CD4-positive, alpha-beta T cell treated with Interleukin-21 for 1 hour (primary cell): Measurements from ENCODE around the gene VDR.
A peak's percentile ranks its signal among the peaks of the same experiment; 100 is the strongest.
"Not testable (repeated sequence)": the region's sequence is repeated elsewhere in the genome, so short reads cannot be mapped to it uniquely, and the experiment has no call there.

Source experiments
- DNase-seq: peaks from one replicate; pipeline ENCODE4 v3.0.0-alpha.2; 2020

Gene VDR

DNA sequence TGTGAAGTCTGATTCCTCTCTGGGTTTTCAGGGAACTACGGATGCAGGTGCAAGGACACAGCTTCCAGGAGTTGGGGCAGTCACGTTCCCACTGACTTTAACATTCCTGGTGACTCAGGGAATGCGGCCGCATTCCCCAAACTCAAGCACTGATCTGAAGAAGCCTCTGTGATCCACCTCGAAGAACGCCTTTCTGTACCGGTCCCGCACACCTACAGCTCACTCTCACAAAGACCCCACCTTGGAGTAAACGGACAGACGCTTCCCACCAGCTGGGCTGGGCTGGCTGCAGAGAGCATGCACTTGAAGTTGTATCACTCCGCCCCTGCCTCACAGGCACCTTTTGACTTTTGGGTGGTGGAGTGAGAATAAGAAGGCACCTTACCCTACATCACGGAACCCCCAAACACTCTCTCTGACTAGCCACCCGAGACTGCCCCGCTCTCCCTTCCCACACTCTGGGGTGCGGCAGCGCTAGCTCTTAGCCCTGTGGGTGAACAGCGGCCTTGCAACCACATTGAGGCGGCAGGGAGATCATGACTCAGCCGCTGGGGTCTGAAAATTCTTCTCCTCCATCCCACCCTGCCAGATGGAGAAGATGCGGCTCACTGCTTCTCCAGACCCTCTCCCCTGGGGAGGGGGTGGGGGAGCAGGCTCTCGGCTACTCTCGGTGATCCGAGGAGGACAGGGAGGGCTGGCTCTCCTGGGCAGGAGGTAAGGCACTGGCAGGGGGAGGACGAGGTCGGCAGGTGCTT lies 61.4 kb downstream of the VDR start:
- no peak for DNase-seq

DNA sequence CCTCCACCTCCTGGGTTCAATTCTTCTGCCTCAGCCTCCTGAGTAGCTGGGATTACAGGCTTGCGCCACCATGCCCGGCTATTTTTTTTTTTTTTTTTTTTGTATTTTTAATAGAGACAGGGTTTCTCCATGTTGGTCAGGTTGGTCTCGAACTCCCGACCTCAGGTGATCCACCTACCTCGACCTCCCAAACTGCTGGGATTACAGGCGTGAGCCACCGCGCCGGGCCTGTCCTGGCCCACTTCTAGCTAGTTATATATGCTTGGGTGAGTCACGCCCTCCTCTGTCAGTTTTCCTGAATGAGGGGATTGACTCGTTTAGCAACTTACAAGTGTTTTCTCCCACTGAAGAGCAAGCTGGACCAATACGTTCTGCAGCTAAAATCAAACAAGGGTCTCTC lies 62.3 kb downstream of the VDR start:
- not testable (repeated sequence) for DNase-seq

DNA sequence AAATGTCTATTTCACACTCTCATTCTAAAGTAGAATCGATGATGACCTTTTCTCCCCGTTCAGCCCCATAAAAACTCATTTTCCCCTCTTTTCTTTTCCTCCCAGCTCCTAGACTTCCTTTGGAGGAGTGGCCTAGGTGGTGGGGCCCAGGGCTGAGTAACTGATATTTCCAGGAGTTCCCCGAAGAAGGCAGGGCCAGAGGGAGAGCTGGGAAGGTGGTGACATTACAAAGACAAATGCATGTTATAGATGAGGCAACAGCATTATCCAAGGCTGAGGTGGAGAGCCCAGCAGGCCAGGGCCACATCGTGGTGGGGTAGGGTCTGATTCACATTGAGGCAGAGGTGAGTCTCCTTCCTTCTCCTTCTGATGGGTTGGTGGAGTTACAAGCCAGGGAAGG lies 62.9 kb downstream of the VDR start:
- DNase-seq, result no peak

DNA sequence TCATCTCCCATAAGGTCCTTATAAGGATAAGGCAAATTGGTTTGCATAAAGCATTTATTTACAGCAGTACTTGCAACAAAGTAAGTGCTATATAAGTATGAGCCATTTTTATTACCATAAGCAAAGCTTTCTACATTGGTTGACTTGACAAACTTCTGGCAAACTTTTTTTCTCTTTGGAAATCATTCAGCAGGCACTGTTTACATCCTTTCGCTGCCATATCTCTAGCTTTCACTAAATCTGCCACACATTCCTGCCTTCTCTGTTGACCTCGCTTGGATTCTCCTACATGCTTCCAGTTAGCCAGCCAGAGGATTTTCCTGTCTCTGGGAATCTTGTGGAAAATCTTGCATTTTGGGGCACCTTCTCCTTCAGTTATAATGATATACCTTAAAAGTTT lies 63.3 kb downstream of the VDR start:
- no peak for DNase-seq

DNA sequence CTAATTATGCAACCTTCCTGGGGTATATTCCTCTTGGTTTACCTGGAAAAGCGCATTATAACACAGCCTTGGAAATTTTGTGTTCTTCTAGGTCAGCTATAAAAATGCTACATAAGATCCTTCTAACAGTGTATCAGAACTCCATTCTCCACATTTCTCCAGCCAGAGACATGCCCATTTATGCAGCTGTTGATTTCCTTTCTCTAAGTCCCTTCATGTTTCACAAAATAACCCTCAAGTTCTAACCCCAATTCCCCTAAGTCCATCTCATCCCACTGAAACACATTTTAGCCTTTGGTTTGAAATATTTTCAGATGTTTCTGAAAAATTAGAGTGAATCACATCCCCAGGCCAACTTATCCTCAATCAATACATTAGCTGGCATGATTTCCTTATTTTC lies 64.2 kb downstream of the VDR start:
- DNase-seq, result no peak

DNA sequence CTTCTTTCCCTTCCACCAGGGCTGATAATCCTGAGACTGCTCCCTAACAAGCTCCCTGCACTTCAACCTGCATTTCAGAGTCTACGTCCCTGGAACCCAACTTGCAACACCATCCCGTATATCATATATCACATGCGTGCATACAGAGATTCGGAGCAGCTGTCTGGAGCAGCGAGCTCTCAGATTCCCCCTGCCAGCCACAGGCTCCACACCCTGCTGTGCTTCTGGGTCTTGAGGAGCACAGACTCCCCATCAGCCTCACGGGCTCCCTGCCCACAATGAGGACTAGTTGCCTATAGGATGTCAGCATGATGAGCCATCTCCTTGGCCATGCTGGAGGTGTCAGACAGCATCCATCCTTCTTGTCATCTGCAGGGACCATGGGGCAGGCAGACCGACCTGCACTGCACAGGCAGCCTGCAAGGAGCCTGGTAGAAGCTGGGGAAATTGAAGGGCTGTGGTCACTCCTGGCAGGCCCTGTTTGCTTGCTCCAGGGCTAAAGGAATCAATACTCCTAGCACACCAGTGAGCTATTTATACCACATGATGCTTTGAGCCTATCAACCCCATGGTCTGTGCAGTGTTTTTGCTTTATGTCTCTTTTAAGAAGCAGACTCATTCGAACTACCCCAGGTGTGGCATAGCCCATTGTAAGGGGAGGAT lies 65.4 kb downstream of the VDR start:
- DNase-seq, result no peak

DNA sequence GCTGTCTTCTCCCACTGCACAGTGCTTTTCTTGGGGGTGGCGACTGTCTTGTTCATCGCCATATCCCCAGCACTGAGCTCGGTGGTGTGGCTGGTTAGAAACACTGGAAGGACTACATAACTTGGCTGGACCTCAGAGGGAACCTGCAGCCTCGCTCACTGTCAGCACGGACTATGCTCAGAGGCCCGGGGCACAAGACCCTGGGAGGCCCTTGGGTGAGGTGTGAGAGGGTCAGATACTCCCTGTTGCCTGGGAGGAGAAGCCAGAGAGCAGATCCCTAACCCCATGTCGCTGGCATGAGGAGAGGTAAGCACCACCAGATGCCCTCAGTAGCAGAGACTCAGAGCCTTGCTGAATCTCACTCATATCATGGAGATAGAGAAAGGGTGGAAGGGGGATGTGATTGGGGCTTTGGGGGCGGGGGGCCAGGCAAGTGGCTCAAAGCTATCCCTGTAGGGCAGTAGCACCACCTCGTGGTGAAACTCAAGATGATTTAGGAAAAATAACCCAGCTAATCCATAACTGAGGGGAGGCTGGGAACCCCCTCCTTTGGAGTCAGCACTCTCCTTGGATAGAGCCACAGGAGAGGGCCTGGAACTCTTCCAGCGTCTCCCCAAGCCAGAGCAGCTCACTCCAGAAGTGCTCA lies 66.4 kb downstream of the VDR start:
- peak; percentile 51 for DNase-seq

DNA sequence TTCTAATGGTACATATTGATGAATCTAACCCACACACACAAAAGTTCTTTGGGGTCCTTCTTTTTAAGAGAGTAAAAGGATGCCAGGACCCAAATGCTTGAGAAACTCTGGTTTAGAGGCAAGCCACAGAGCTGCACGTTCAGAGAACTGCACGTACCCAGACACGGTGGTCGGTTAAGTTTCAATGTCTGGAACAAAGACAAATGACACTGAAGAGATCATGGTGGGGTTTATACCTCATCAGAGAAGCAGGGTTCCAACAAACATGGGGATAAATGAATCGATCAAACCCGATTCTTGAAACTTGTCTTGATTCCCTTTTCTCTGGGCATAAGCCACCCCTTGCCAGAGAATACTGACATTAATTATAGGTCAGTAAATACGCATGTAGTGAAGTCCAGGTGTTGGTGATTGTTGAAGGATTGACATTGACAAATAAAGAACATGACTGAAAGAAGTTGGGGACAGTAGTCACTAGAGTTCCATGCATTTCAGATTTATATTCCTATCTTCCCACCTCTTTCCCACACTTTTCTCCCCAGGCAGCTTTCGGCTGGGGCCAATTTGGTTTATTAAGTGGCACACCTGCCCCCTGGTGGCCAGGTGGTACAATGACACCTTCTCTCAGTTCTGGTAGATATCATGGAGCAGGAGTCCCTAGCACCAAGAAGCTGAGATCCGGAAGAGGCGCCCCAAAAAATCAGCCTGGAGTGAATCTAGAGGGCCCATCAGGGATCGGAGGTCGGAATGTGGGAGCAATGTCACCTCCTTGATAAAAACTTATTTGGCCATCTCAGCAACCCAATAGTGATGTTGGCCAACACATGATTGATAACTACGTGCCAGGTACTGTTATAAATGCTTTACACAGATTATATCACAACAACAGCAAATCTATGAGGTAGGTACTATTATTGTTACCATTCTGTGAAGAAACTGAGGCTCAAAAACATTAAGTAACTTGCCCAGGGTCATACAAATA lies 67.3 kb downstream of the VDR start:
- peak; percentile 73 for DNase-seq

DNA sequence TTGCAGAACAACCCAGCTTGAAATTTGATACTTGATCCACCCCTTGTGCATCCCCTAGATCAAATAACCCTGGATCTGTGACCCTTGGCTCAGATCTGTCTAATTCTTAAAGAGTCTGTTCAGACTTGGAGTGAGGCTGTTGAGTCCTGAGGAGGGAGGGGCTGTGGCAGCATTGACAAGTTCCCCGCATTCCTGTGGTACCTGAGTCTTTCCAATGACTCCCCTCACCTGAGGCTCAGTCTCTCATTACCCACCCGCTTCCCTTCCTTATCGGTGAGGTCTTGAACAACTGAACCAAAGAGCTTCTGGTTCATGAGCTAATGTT lies 69.0 kb downstream of the VDR start:
- no peak for DNase-seq

DNA sequence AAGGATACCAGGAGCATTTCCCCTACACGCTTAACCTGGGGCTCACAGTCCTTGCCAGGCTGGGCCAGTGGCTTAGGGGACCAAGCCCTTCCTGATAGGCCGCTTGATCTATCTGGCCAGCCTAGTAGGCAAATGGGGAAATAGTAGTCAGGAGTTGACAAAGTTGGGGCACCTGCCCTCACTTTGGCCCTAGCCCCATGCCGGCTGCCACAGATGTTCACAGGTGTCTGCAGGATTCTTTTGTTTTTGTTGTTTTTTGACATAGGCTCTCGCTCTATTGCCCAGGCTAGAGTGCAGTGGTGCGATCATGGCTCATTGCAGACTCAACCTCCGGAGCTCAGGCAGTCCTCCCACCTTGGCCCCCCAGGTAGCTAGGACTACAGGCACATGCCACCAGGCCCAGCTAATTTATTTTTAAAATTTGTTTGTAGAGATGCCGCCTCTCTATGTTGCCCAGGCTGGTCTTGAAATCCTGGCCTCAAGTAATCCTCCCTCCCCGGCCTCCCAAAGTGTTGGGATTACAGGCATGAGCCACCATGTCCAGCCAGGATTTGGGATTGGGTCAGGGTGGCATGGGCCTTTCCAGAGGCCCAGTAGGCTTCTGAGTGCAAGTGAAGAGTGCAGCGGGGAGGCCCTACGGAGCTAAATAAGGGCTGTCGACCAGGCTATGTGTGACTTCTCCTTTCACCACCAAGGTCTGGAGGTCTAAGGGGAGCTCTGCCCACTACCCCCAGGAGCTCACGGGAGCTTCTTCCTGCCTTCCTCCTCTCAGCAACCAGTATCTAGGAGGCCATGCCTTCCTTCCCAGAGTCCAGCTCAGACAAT lies 69.6 kb downstream of the VDR start:
- no peak for DNase-seq

DNA sequence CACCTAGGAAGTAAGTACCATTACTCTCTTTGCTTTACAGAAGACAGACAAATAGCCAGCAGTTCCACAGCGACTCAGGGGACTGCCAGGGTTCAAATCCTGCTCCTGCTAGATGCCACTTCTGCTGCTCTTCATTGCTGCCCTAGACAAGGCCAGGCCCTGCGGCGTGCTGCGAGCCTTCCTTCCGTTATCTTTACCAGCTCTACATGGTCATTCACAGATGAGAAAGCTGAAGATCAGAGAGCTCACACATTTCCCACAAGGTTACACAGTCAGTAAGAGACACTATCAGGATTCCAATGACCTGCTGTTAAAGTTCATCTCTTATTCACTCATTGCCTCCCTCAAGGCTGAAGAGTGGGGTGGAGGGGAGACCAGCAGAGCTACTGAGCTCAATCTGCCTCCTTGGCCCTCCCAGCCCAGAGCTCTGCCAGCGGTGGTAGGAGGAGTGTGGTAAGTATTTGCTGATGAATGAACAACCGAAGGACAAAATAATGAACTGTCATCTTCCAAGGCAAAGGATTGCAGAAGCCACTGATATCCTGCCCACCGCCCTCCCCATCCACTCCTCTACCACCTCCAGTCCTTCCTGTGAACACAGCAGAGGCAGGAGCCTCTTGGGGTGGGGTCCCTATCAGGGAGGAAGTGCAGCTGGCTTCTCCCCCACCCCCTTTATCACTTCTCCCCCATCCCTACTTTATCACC lies 70.4 kb downstream of the VDR start:
- DNase-seq, result no peak

DNA sequence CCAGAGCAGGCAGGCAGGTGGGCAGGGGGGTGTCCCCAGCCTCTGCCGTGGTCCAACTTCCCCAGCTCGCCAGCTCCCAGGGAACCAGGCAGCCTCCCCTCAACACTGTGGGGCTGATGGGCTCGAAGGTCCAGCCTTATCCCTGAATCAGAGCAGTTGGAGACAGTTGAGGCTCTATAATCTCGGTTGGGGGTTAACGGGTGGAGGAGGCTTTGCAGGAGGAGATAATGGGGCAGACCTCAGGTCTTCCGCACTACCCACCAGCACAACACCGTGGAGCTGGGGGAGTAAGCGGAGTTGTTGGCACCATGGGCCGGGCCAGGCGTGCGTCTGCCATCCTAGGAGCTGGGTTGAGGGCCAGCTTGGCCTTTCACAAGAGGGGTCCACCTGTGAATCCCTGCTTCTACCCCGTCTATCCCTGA lies 71.2 kb downstream of the VDR start:
- no peak for DNase-seq

DNA sequence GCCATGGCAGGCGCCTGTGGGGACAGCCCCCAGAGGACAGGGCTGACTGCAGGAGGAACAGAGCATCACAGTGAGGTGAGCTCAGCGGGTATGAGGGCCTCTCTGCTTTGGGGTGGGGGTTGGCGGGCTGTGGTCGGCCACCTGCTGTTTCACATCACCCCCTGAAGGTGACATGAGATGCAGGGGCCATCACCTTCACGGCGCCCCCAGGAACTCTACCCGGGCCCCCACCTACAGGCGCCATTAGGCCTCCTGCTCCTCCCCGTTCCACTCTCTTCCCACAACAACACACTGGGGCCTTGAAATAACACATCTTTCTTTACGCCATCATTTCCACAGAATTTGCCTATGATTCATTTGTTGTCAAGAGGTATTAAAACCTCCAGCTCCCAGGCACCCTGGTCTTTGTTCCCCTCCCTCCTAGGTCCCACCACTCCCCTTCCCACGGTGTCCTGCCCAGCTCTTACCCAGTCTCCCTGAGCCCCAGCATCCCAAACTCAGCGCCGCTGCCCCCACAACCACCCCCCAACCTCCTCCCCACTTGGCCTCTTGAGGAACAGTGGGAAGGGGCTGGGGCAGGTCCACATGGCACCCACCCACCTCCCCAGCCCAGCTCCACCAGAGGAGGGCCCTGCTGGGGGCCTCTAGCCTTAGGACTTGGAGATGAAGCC lies 72.4 kb downstream of the VDR start:
- DNase-seq, result no peak

DNA sequence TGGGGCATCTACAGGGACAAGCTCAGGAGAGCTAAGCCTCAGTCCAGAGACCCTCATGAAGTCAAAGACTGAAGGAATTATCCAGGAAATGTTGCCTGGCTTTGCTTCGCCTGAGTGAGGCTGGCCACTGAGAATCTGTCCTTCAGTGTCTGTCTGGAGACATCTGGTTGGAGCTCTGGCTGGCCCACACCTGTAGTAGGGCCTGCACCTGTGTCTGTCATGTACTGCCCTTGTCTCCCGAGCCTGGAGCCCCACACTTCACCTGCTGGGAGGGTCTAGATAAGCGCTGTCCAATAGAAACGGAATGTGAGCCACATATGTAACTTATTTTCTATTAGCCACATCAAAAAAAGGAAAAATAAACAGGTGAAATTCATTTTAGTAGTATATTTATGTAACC lies 75.2 kb downstream of the VDR start:
- DNase-seq, result no peak

DNA sequence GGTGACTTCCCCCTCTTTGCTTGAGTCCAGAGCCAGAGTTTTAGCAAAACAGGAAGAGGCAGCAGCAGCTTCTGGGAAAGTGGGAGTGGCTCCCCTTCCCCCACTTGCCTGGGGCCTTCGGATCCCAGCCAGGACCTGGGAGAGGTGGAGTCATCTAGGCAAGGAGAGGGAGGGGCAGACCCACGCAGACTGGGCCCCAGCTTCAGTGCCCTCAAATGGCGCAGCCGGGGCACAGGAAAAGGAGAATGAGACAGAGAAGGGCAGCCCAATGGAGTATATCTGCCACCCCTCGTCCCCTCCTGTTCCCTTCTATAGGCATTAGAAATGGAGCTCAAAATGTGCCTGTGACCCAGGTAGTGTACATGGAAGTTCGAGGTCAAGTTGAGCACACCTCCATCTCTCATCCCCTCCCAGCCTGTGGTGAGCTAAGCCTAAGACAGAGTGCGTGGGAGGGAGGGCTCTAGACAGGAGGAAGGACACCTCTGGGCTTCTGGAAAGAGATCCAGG lies 75.8 kb downstream of the VDR start:
- DNase-seq, result no peak

DNA sequence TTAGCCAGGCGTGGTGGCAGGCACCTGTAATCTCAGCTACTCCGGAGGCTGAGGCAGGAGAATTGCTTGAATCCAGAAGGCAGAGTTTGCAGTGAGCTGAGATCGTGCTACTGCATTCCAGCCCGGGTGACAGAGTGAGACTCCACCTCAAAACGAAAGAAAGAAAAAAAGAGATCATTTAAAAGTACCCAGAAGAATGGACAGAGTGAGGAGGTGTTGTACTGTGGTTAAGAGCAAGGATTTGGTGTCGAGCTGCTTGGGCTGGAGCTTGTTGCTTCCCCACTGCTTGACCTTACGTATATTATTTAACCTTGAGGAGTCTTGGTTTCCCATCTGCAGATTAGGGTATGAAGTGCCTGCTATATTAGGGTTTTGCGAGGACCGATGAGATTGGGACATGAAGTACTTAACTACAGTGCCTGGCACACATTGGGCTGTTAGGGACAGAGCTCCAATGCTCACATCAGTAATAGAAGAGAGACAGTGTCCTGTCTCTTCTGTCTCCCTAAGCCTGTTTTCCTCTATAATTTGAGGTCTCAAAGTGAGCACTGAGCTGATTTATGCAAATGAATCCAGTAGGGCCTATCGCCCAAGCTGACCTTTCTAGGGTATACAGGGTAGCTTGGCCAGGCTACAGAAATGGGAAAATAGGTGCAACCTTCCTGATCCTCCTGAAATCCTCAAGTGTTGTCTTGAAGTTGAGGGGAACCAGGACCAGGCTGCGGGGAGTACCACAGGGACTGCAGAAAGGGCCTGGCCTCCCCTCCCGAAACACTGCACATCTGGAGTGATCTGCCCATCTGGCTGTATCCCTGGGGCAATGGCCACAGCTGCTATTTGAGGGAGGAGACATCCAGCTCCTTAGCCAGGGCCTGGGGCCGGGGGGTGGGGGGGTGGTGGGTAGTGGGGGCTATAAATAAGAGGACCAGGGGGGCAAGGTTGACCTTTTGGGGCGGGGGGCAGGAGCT lies 76.5 kb downstream of the VDR start:
- no peak for DNase-seq

DNA sequence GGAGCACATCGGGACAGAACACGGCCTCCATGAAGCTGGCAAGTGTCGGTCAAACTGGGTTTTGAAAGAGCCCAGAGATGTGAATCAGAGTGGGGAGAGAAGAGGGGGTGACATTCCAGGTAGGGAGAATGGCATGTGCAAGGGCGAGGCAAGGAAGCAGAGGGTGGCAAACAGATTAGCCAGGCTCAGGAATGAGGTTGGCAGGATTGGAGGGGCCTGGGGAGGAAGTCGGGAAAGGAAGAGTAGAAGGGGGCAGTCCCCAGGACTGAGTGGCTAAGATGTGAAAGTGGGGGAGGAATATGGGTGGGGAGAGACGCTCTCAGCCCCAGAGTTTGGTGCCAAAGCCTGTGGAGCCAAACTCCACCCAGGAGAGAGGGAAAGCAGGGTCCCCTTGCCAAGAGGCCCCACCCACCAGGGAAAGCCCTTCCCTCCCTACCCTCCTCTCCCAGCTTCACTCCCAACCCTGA lies 79.6 kb downstream of the VDR start:
- DNase-seq, result no peak

DNA sequence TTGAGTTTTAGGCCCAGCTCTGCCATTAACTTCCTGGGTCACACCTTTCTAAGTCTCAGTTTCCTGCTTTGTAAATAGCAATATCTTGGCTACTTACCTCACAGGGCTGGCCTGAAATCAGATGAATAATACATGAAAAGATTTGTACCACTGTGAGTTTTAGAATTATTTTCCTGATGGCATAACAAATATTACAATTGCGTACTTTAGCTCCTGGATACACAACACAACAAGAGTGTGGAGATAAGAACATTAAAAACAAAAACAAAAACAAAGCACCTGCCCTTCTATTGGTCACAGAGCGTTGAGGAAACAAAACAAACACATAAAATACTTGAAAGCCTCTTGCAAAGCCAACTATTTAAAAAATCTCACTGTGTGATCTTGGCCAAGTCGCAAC lies 80.2 kb downstream of the VDR start:
- DNase-seq, result no peak

DNA sequence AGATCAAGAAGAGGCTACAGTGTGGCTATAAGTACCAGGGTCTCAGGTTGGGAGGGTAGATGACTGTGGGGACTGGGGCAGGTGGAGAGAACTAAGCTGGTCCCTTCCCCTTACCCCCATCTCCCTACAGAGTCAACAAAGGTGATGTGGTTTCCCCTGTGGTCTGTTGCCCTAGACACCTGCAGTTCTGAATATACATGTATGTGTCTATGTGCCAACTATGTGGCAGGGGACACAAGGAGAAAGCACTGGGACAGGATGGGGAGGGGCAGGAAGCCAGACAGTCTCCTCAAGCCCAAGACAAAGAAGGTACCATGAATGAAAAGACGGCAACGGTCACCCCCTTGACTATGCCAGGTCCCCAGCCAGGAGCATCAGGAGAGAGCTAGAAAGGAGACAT lies 80.6 kb downstream of the VDR start:
- DNase-seq, result peak; percentile 69
